Measurements from ENCODE around the gene HNMT.

The HNMT gene

DNA sequence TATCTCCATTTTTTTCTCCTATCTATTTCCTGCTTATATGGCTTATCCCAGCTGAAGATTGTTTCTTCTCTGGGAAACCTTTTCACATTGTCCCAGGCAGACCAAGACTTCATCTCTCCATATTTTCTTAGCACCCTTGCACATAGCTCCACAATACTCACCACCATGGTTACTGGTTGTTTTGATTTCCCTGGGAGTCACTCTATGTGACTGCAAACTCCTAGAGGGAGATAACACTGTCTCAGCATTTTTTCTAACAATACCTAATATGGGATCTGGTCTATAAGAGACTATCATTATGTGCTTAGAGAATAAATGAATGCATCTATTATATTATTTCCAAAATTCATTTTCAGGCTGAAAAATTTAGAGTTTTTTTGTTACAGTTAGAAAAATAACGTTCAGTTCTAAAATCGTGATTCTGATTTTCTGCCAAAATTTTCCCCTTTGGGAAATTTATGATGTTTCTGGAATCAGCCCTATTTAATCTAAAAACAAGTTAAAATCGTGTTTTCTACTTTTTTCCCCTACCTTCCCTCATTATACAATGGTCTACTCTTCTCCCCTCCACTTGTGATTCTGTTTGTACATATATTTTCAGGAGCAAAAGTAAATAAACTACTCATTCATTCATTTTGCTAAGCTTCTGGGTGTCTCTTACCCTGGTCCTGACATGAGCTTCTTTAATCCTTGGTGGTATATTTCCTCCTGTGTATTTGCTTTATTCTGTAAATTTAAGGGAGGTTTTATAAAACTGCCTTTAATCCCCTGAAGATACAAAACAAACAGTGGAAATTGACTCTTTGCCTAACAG, 95.4 kb downstream of the HNMT start:
- ATAC-seq (ENCODE audit: insufficient read depth, low read depth), result no peak
- no peak for DNase-seq
- TF ChIP-seq EZH2 (IDR thresholded peaks at IDR 0.05; ENCODE audit: borderline replicate concordance, low read depth, low read length, severe bottlenecking), result no peak
- TF ChIP-seq, protein P1, sequence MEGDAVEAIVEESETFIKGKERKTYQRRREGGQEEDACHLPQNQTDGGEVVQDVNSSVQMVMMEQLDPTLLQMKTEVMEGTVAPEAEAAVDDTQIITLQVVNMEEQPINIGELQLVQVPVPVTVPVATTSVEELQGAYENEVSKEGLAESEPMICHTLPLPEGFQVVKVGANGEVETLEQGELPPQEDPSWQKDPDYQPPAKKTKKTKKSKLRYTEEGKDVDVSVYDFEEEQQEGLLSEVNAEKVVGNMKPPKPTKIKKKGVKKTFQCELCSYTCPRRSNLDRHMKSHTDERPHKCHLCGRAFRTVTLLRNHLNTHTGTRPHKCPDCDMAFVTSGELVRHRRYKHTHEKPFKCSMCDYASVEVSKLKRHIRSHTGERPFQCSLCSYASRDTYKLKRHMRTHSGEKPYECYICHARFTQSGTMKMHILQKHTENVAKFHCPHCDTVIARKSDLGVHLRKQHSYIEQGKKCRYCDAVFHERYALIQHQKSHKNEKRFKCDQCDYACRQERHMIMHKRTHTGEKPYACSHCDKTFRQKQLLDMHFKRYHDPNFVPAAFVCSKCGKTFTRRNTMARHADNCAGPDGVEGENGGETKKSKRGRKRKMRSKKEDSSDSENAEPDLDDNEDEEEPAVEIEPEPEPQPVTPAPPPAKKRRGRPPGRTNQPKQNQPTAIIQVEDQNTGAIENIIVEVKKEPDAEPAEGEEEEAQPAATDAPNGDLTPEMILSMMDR (IDR thresholded peaks at IDR 0.05; ENCODE audit: borderline replicate concordance, extremely low read depth, low read length, poor library complexity, severe bottlenecking), result no peak

DNA sequence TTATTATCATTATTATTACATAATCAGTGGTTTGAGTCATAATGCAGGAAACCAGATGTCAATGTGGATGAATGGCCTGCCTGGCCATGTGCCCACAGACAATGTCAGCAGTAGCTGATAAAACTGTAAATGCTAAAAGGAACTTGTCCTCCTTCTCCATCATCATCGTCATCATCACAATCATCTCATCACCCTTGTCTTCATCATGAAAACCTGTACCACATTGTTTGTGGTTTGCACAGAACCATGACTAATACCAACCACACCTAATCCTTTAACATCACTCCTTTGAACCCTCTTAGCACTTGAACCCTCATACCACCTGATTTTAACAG, 96.0 kb downstream of the HNMT start:
- ATAC-seq (ENCODE audit: insufficient read depth, low read depth), result no peak
- Histone ChIP-seq H3K9me3 (ENCODE audit: insufficient read depth, low read length, severe bottlenecking) (no peaks in the 10 kb centered on the region), H3K9ac (ENCODE audit: low read depth, low read length) (no peak overlapping the region), H3K4me1 (ENCODE audit: insufficient read depth, low read length) (no peaks in the 10 kb centered on the region), H3K79me2 (ENCODE audit: insufficient read depth, low read length) (no peaks in the 10 kb centered on the region), H3K27me3 (ENCODE audit: insufficient read depth, low read length, poor library complexity) (no peaks in the 10 kb centered on the region), H3K4me3 (ENCODE audit: low read depth in 1 of 2, low read length in 2 of 2) (no peak overlapping the region), H3K4me2 (ENCODE audit: insufficient read depth, low read length) (no peak overlapping the region), H4K20me1 (ENCODE audit: insufficient read depth, low read length) (no peaks in the 10 kb centered on the region), H3K27ac (ENCODE audit: low read length) (no peak overlapping the region), H3K36me3 (ENCODE audit: insufficient read depth, low read length) (no peaks in the 10 kb centered on the region), H2AFZ (ENCODE audit: low read depth, low read length) (no peak overlapping the region)
- TF ChIP-seq, protein P1 (IDR thresholded peaks at IDR 0.05; ENCODE audit: borderline replicate concordance, extremely low read depth, low read length, poor library complexity, severe bottlenecking), result no peak
- TF ChIP-seq EZH2 (IDR thresholded peaks at IDR 0.05; ENCODE audit: borderline replicate concordance, low read depth, low read length, severe bottlenecking), result no peak
- no peak for DNase-seq

More for the DNA sequence above, 95.4 kb downstream of the HNMT start:
- Histone ChIP-seq H3K9ac (ENCODE audit: low read depth, low read length) (no peak overlapping the region), H4K20me1 (ENCODE audit: insufficient read depth, low read length) (no peaks in the 10 kb centered on the region), H3K36me3 (ENCODE audit: insufficient read depth, low read length) (no peaks in the 10 kb centered on the region), H3K4me3 (ENCODE audit: low read depth in 1 of 2, low read length in 2 of 2) (no peak overlapping the region), H3K9me3 (ENCODE audit: insufficient read depth, low read length, severe bottlenecking) (no peaks in the 10 kb centered on the region), H2AFZ (ENCODE audit: low read depth, low read length) (no peak overlapping the region), H3K27me3 (ENCODE audit: insufficient read depth, low read length, poor library complexity) (no peaks in the 10 kb centered on the region), H3K79me2 (ENCODE audit: insufficient read depth, low read length) (no peaks in the 10 kb centered on the region), H3K27ac (ENCODE audit: low read length) (no peak overlapping the region), H3K4me1 (ENCODE audit: insufficient read depth, low read length) (no peaks in the 10 kb centered on the region), H3K4me2 (ENCODE audit: insufficient read depth, low read length) (no peak overlapping the region)

DNA sequence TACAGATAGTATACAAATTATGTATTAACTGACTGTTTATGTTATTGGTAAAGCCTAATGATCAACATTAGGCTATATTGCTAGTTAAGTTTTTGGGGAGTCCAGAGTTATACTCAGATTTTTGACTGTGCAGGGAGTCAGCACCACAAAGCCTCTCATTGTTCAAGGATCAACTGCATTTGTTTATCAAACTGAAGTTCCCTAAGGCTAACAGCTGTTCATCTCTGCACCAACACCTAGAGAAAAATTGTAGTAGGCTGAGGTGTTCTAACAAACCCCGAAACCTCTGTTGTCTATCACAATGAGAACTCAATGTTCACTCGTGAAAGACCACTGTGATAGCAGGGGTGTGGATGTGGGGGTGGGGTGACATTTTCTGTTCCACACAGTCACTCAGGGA, 97.7 kb downstream of the HNMT start:
- no peak overlapping the region for H3K4me2 ChIP-seq (ENCODE audit: insufficient read depth, low read length)
- ATAC-seq (ENCODE audit: insufficient read depth, low read depth) (no peak), DNase-seq (no peak)
- H4K20me1 ChIP-seq (ENCODE audit: insufficient read depth, low read length), result no peaks in the 10 kb centered on the region
- no peak overlapping the region for H2AFZ ChIP-seq (ENCODE audit: low read depth, low read length)
- H3K9ac ChIP-seq (ENCODE audit: low read depth, low read length), result no peak overlapping the region
- no peak overlapping the region for H3K4me3 ChIP-seq (ENCODE audit: low read depth in 1 of 2, low read length in 2 of 2)
- H3K27ac ChIP-seq (ENCODE audit: low read length), result no peak overlapping the region
- H3K27me3 ChIP-seq (ENCODE audit: insufficient read depth, low read length, poor library complexity), result no peaks in the 10 kb centered on the region
- TF ChIP-seq EZH2 (IDR thresholded peaks at IDR 0.05; ENCODE audit: borderline replicate concordance, low read depth, low read length, severe bottlenecking), result no peak
- TF ChIP-seq, protein P1 (IDR thresholded peaks at IDR 0.05; ENCODE audit: borderline replicate concordance, extremely low read depth, low read length, poor library complexity, severe bottlenecking), result no peak
- no peaks in the 10 kb centered on the region for H3K9me3 ChIP-seq (ENCODE audit: insufficient read depth, low read length, severe bottlenecking)
- no peaks in the 10 kb centered on the region for H3K79me2 ChIP-seq (ENCODE audit: insufficient read depth, low read length)
- no peaks in the 10 kb centered on the region for H3K36me3 ChIP-seq (ENCODE audit: insufficient read depth, low read length)
- no peaks in the 10 kb centered on the region for H3K4me1 ChIP-seq (ENCODE audit: insufficient read depth, low read length)

Measured in DND-41 (cell line).